ENCODE results near the gene FCAR. TPM values are rescaled to one million over a fixed set of nuclear protein-coding genes. Genes with fewer than 3 reads are reported as not detected.

FCAR gene
- total and polyA plus RNA-seq, 11 donors: 0.15 to 3.9 (median 0.40) TPM; not detected in 2

GRCh38 chr19:54871696-54872095 is 2.3 kb upstream of the FCAR start:
- Histone ChIP-seq H3K27me3 (peaks cover 0 to 4% (median 0%) of the 10 kb centered on the region in 9 donors), H3K4me3 (no peak overlapping the region), H3K9me3 (no peaks in the 10 kb centered on the region), H3K27ac (no peak overlapping the region), H3K4me1 (peaks cover 0 to 21% (median 0%) of the 10 kb centered on the region in 12 donors), H3K36me3 (no peaks in the 10 kb centered on the region)
- intact Hi-C loops (cut with DNase I): no loop called here
- DNase-seq (no peak), ATAC-seq (no peak)
- no peak for TF ChIP-seq CTCF (IDR thresholded peaks at IDR 0.05)
- no peak for TF ChIP-seq POLR2A (IDR thresholded peaks at IDR 0.05)
- WGBS, 4 donors: 55 to 78% (median 74%) methylated on average over 3 of the region's 3 CpGs

GRCh38 chr19:54875506-54875905 is 1.5 kb downstream of the FCAR start:
- Histone ChIP-seq H3K4me1 (peaks cover 0 to 28% (median 0%) of the 10 kb centered on the region in 12 donors), H3K27ac (peak overlapping the region in 1 of 12 donors; percentile 22), H3K9me3 (no peaks in the 10 kb centered on the region), H3K4me3 (peak overlapping the region in 1 of 12 donors; percentile 41), H3K36me3 (no peaks in the 10 kb centered on the region), H3K27me3 (peaks cover 0 to 9% (median 0%) of the 10 kb centered on the region in 9 donors)
- ATAC-seq (peak in 2 of 4 donors; percentile 34 to 66), DNase-seq (no peak)
- intact Hi-C loops (cut with DNase I): no loop called here
- 44 to 49% (median 48%) methylated on average over 2 of the region's 2 CpGs for WGBS, 4 donors
- no peak for TF ChIP-seq CTCF (IDR thresholded peaks at IDR 0.05)
- no peak for TF ChIP-seq POLR2A (IDR thresholded peaks at IDR 0.05)

- TF ChIP-seq CTCF (IDR thresholded peaks at IDR 0.05) (no peak), POLR2A (IDR thresholded peaks at IDR 0.05) (no peak)
- no peak for ATAC-seq
- Histone ChIP-seq H3K4me3 (no peak overlapping the region), H3K9me3 (no peaks in the 10 kb centered on the region), H3K4me1 (peaks cover 0 to 28% (median 0%) of the 10 kb centered on the region in 12 donors), H3K27me3 (peaks cover 0 to 23% (median 8%) of the 10 kb centered on the region in 9 donors), H3K36me3 (no peaks in the 10 kb centered on the region), H3K27ac (peak overlapping the region in 1 of 12 donors; percentile 62)
- 56 to 67% (median 60%) methylated on average over 3 of the region's 3 CpGs for WGBS, 4 donors
- DNase-seq: no peak
- intact Hi-C loops (cut with DNase I): no loop called here
These were observed 3.4 kb downstream of the FCAR start for GRCh38 chr19:54877471-54877870.

- peaks cover 0 to 54% (median 9%) of the 10 kb centered on the region in 9 donors for H3K27me3 ChIP-seq
- no peak for DNase-seq
These were observed 7.8 kb downstream of the FCAR start for GRCh38 chr19:54881884-54882283.

More at GRCh38 chr19:54881884-54882283, 7.8 kb downstream of the FCAR start:
- no peaks in the 10 kb centered on the region for H3K36me3 ChIP-seq
- no peak for ATAC-seq
- no peaks in the 10 kb centered on the region for H3K9me3 ChIP-seq
- no peak overlapping the region for H3K4me3 ChIP-seq
- WGBS, 4 donors: 58 to 65% (median 63%) methylated on average over 6 of the region's 6 CpGs
- TF ChIP-seq CTCF (IDR thresholded peaks at IDR 0.05): no peak
- TF ChIP-seq POLR2A (IDR thresholded peaks at IDR 0.05): no peak
- intact Hi-C loops (cut with DNase I): loop anchor here in 1 of 10 donors (5.0 kb wide), 1 partner anchor 620 kb away; no protein-coding TSS in a partner anchor
- peaks cover 0 to 5% (median 0%) of the 10 kb centered on the region in 12 donors for H3K4me1 ChIP-seq
- H3K27ac ChIP-seq: no peak overlapping the region
